Measurements from ENCODE around the gene PPP4R4. TPM values are rescaled to one million over a fixed set of nuclear protein-coding genes. Genes with fewer than 3 reads are reported as not detected.
A peak's percentile ranks its signal among the peaks of the same experiment; 100 is the strongest.

PPP4R4 gene, protein sequence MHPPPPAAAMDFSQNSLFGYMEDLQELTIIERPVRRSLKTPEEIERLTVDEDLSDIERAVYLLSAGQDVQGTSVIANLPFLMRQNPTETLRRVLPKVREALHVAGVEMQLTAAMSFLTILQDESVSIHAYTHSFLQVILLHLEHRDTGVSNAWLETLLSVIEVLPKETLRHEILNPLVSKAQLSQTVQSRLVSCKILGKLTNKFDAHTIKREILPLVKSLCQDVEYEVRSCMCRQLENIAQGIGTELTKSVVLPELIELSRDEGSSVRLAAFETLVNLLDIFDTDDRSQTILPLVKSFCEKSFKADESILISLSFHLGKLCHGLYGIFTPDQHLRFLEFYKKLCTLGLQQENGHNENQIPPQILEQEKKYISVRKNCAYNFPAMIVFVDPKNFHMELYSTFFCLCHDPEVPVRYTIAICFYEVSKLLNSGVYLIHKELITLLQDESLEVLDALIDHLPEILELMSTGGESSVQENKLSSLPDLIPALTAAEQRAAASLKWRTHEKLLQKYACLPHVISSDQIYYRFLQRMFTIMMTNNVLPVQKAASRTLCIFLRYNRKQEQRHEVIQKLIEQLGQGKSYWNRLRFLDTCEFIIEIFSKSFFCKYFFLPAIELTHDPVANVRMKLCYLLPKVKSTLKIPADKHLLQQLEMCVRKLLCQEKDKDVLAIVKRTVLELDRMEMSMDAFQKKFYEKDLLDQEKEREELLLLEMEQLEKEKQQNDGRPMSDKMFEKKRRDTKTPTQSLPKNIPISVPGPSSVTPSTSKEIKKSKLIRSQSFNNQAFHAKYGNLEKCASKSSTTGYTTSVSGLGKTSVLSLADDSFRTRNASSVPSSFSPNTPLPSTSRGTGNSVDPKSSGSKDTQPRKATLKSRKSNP
- 0.77 TPM for polyA plus RNA-seq (2013, experiment 1 of 2; ENCODE audit: insufficient read length)
- 0.75 TPM for polyA plus RNA-seq (2013, experiment 2 of 2; ENCODE audit: insufficient read length)

- DNase-seq: peak; percentile 82
These were observed at the start of gene PPP4R4 for GRCh38 chr14:94173885-94174603. PPP4R4 (plus strand) TSS chr14:94174322; CDS start chr14:94174466, 144 bp downstream.

GRCh38 chr14:94124582-94125377 is 49.3 kb upstream of the PPP4R4 start:
- DNase-seq: no peak

DNA sequence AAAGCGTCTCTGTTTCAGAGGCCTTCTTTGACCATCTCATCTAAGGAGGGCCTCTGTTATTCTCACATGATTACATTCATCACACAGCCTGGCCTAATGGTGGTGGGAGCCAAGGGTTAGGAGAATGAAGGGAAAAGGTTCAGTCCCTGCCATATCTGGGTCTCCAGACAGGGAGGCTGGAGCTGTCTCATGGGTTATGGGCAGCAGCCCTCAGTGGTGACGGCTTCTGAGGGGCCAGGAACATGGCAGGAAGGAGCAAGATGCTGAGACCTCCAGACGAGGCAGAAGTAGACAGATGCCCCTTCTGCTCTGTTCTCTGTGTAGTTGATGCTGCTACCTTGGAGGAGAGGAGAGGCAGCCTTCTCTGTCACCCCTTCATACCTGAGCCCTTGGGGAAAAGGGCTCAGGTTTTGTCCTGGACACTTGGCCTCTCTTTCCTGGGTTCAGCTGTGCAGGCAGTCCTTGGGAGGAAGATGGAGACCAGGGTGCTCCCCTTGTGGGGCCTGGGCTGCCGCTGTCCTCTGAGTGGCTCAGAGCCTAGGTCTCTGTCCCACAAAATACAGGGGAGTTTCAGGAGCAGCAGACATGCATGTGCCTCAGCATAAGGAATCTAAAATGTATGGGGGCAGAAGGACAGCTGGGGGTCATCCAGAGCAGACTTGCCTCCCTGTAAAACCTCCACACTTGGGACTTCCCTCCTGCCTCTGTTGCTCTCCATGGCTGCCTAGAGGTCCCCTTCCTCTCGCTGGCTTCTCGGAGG is 48.3 kb upstream of the PPP4R4 start:
- no peak for DNase-seq

GRCh38 chr14:94126419-94126677 is 47.8 kb upstream of the PPP4R4 start:
- no peak for DNase-seq

GRCh38 chr14:94126800-94127199 is 47.3 kb upstream of the PPP4R4 start:
- DNase-seq: no peak

- DNase-seq: no peak
These were observed 46.8 kb upstream of the PPP4R4 start for GRCh38 chr14:94127330-94127729.

DNA sequence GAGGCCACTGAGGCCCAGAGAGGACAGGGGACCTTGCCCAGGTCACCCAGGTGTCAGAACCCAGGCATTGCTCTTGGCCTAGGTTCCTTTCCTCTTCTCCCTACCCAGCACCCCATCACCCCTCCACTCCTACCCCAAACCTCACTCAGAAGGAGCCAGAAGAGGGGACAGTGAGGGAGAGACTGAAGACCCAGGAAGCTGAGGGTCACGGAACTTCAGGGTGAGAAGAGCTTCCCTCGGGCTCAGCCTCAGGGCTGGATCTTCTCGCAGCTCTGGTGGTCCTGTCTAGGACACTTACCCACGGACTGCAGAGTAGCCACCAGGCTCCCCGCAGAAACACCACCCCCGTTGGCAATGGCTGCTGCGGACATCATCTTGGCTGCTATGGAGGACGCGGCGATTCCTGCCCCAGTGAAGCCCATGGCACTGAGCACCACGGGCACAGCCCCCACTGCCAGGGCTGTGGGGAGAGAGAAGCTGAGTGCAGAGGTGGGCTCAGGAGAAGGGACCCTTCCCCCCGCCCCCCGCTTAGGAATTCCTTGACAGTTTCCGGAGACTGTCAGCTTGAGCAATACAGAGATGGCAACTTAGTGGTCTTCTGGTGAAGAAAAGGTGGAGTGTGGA is 45.8 kb upstream of the PPP4R4 start:
- no peak for DNase-seq

- DNase-seq: peak; percentile 83
These were observed 44.9 kb upstream of the PPP4R4 start, which contains the start of gene IFI27L2 for GRCh38 chr14:94129111-94129757. IFI27L2 (minus strand) TSS chr14:94129604; CDS start chr14:94129564, 40 bp downstream.

GRCh38 chr14:94129758-94130414 is 44.2 kb upstream of the PPP4R4 start:
- DNase-seq: peak; percentile 61

DNA sequence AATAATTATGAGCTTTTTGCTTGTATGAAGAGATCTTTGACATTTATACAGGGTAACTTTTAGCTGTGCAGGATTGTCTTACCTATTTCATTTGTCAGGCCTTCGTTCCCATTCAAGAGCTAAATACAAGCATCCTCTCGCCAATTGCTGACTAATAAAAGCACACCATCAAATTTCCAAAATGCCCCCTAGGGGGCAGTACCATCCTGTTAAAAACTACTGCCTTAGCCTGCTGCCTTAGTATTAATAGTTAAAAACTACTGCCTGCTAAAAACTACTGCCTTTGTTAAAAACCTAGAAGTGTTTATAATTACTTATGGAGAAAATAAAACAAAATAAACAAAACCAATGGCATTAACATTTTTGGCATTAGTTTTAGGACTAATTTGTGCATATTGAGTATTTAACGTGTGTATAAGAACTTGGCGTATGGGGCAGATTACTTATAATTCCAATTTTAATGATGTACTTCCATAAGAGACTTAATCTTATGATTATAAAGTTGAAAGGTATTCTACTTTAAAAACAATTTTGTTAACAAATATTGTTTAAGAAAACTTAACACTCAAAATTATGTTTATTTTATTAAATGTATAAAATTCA is 41.7 kb upstream of the PPP4R4 start:
- DNase-seq: peak; percentile 69

DNA sequence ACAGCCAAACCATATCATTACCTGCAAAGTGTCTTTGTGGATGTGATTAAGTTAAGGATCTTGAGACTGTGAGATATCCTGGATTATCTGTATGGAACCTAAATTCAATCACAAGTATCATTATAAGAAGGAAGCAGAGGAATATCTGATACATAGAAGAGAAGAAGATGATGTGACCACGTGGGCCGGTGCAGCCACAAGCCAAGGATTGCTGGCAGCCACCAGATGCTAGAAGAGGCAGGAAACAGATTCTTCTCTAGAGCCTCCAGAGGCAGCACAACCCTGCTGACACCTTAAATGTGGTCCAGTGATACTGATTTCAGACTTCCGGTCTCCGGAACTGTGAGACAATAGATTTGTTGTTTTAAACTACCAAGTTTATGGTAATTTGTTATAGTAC is 38.6 kb upstream of the PPP4R4 start:
- no peak for DNase-seq

DNA sequence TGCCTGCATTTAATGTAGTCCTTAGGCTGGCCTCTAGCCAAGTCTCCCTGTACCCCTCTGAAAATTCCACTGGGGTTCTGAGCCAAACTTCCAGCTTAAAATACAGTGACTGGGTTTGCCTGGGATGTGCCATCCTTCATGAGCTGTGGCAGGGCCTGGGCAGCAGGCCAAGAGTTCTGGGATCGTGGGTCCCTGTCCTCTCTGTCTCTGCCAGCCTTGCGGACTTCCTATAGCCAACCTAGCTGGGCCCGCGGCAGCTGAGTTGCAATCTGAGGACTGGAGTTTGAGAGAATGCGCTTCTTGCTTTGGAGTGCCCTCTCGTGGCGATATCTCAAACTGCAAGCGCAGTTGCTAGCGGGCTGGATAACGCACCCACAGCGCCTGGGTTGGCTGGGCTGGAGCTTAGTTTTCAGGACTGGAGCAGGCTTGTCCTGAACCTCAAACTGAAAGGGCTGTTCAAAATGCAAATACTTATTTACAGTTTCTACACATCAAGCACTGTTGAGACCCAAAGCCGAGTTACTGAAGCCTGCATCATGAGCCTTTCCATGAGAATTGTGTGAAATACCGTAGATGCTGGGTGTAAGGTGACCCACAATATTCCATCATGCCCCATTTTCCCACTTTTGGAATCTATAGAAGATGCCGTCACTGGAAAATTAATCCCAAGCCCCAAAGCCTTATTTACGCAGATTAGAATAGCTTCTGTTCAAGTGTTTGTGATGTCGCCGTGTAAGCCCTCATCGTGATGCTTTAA is 37.4 kb upstream of the PPP4R4 start:
- DNase-seq: peak; percentile 82

- no peak for DNase-seq
These were observed 35.9 kb upstream of the PPP4R4 start for GRCh38 chr14:94138251-94138650.

DNA sequence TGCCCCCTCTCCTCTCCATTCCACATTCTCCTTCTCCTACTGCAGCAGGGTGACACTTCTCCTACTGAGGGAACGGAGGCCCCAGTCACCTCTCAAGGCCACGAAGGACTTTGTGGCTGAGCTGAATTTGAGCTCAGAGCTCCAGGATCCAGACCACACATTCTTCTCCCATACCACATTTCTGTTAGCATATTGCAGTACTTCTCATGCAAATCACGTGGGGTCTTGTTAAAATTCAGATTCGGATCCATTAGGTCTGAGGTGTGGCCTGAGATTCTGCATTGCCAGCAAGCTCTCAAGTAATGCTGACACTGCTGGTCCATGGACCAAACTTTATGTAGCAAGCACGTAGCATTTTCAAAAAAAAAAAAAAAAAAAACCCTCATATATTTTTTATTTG is 35.1 kb upstream of the PPP4R4 start:
- no peak for DNase-seq

- DNase-seq: no peak
These were observed 34.7 kb upstream of the PPP4R4 start for GRCh38 chr14:94139421-94139820.

DNA sequence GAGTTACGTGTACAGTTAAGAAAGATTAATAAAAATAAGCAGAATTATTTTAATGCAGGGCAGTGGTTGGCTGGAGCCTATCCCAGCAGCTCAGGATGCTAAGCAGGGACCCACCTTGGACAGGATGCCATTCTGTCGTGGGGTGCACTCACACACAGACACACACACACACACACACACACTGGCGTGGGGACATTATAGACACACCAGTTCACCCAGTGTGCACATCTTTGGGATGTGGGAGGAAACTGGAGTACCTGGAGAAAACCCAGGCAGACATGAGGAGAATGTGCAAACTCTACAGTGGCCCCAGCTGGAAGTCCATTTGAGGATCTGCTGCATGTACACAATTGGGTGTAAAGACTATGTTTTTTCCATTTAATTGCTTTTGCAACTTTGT is 31.9 kb upstream of the PPP4R4 start:
- no peak for DNase-seq

- no peak for DNase-seq
These were observed 31.3 kb upstream of the PPP4R4 start for GRCh38 chr14:94142836-94143235.

GRCh38 chr14:94143239-94143638 is 30.9 kb upstream of the PPP4R4 start:
- DNase-seq: no peak

DNA sequence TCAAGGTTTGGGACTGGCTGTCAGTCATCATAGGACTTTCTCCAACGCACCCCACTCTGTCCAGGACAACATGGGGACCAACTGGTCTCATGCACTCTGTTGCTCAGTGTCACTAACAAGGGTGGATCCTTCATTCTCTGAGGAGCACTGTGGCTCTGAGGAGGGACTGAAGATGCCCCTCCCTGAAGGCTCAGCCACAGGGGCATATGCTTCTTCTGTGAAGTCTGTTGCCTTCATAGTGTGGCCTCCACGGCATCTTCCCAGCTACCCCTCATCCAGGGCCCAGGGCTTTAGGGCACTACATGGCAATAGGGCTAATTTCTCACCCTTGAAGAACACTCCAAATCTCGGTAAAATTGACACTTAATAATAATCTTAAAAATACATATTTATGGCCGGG is 30.4 kb upstream of the PPP4R4 start:
- DNase-seq: no peak
